Stimulated activated CD8-positive, alpha-beta memory T cell treated with anti-CD3 and anti-CD28 coated beads, Interleukin-12 subunit alpha, Interleukin-12 subunit beta, amount 100 ng/mL, for 1 hour (primary cell): ENCODE results near the gene PLEKHM1.
"Not testable (repeated sequence)": the region's sequence is repeated elsewhere in the genome, so short reads cannot be mapped to it uniquely, and the experiment has no call there.

Experiments
- DNase-seq: peaks from one replicate; pipeline ENCODE4 v3.0.0-alpha.2; 2020; ENCODE audit warnings: low read depth

PLEKHM1 gene

GRCh38 chr17:45461524-45462327, 28.8 kb downstream of the PLEKHM1 start:
- not testable (repeated sequence) for DNase-seq

- not testable (repeated sequence) for DNase-seq
Observed at GRCh38 chr17:45460422-45460821, 30.1 kb downstream of the PLEKHM1 start.

GRCh38 chr17:45454341-45454740, 36.2 kb downstream of the PLEKHM1 start:
- DNase-seq: not testable (repeated sequence)

- not testable (repeated sequence) for DNase-seq
Observed at GRCh38 chr17:45453731-45454130, 36.8 kb downstream of the PLEKHM1 start.

- DNase-seq: not testable (repeated sequence)
Observed at GRCh38 chr17:45453225-45453534, 37.3 kb downstream of the PLEKHM1 start.

GRCh38 chr17:45452329-45453224, 37.9 kb downstream of the PLEKHM1 start:
- DNase-seq: not testable (repeated sequence)

- DNase-seq: not testable (repeated sequence)
Observed at GRCh38 chr17:45451660-45452059, 38.9 kb downstream of the PLEKHM1 start.

GRCh38 chr17:45451131-45451530, 39.4 kb downstream of the PLEKHM1 start:
- DNase-seq: no peak

- not testable (repeated sequence) for DNase-seq
Observed at GRCh38 chr17:45449708-45450329, 40.7 kb downstream of the PLEKHM1 start.

- DNase-seq: not testable (repeated sequence)
Observed at GRCh38 chr17:45449260-45449659, 41.3 kb downstream of the PLEKHM1 start.

- not testable (repeated sequence) for DNase-seq
Observed at GRCh38 chr17:45448483-45448882, 42.0 kb downstream of the PLEKHM1 start.

GRCh38 chr17:45448066-45448465, 42.5 kb downstream of the PLEKHM1 start:
- DNase-seq: not testable (repeated sequence)

- not testable (repeated sequence) for DNase-seq
Observed at GRCh38 chr17:45447650-45448049, 42.9 kb downstream of the PLEKHM1 start.

- not testable (repeated sequence) for DNase-seq
Observed at GRCh38 chr17:45446872-45447625, 43.5 kb downstream of the PLEKHM1 start.

- not testable (repeated sequence) for DNase-seq
Observed at GRCh38 chr17:45445901-45446743, 44.4 kb downstream of the PLEKHM1 start.

- DNase-seq: not testable (repeated sequence)
Observed at GRCh38 chr17:45444856-45445820, 45.4 kb downstream of the PLEKHM1 start.

- not testable (repeated sequence) for DNase-seq
Observed at GRCh38 chr17:45444301-45444700, 46.2 kb downstream of the PLEKHM1 start.

GRCh38 chr17:45443371-45444260, 46.9 kb downstream of the PLEKHM1 start:
- DNase-seq: not testable (repeated sequence)
